VCaP (cell line): ENCODE measurements around the gene IFNA14.
"Not testable (repeated sequence)": the region's sequence is repeated elsewhere in the genome, so short reads cannot be mapped to it uniquely, and the experiment has no call there.

Experiments
- H3K27ac ChIP-seq: fragments of 450-650 bp; 2 replicates; pipeline ENCODE4 v1.5.1; 2017
- CTCF ChIP-seq: fragments of 450-650 bp; conservative IDR thresholded peaks from 2 replicates; pipeline ENCODE4 v1.5.1; 2017; ENCODE audit warnings: mild to moderate bottlenecking, moderate library complexity

The IFNA14 gene

GRCh38 chr9:21210311-21210710, 29.5 kb downstream of the IFNA14 start:
- no peak for TF ChIP-seq CTCF
- H3K27ac ChIP-seq = no peak overlapping the region

GRCh38 chr9:21207043-21207442, 32.8 kb downstream of the IFNA14 start, which contains the start of gene IFNA10:
IFNA10 (minus strand) TSS chr9:21207143; CDS start chr9:21207097, 46 bp downstream.
- H3K27ac ChIP-seq = not testable (repeated sequence)

- no peak for TF ChIP-seq CTCF
Measured at GRCh38 chr9:21205204-21205603, 34.6 kb downstream of the IFNA14 start.

GRCh38 chr9:21202105-21202504, 37.7 kb downstream of the IFNA14 start, which contains the start of gene IFNA7:
IFNA7 (minus strand) TSS chr9:21202205; CDS start chr9:21202165, 40 bp downstream.
- H3K27ac ChIP-seq = not testable (repeated sequence)

More at GRCh38 chr9:21205204-21205603, 34.6 kb downstream of the IFNA14 start:
- no peak overlapping the region for H3K27ac ChIP-seq

GRCh38 chr9:21194867-21195776, 44.7 kb downstream of the IFNA14 start:
- not testable (repeated sequence) for H3K27ac ChIP-seq
- TF ChIP-seq CTCF = peak; percentile 65
